Stomach (tissue), 9 donors: ENCODE results near the gene ERO1A. TPM values are rescaled to one million over a fixed set of nuclear protein-coding genes. Genes with fewer than 3 reads are reported as not detected.

Experiments
- DNase-seq, 2 donors: peaks; one replicate each; pipeline versions ENCODE4 v3.0.0 to v3.0.0-alpha.2; 2013 to 2019
- H3K27ac ChIP-seq, 5 donors: fragments of 200-600 bp in 4 of 5; sonication (generic) in 4 of 5; one replicate each; pipeline ENCODE4 v1.5.1; 2013 to 2019; ENCODE audit warnings: mild to moderate bottlenecking in 1 of 5, moderate library complexity in 1 of 5
- H3K27me3 ChIP-seq, 3 donors: fragments of 200-600 bp; sonication (generic); one replicate each; pipeline ENCODE4 v1.5.1; 2017 to 2019; ENCODE audit warnings: mixed run types in 1 of 3
- H3K36me3 ChIP-seq, 4 donors: fragments of 200-600 bp; sonication (generic); 1 replicate in 3 of 4; 2 replicates in 1 of 4; pipeline ENCODE4 v1.5.1; 2016 to 2019
- H3K4me1 ChIP-seq, 4 donors: fragments of 200-600 bp; sonication (generic); one replicate each; pipeline ENCODE4 v1.5.1; 2016 to 2019
- H3K4me3 ChIP-seq, 4 donors: fragments of 200-600 bp; sonication (generic) in 3 of 4; one replicate each; pipeline ENCODE4 v1.5.1; 2016 to 2019; ENCODE audit warnings: mild to moderate bottlenecking in 1 of 4
- H3K9me3 ChIP-seq, 4 donors: fragments of 200-600 bp; sonication (generic); one replicate each; pipeline ENCODE4 v1.5.1; 2016 to 2019
- EP300 ChIP-seq: sonication (generic); formaldehyde crosslinking; IDR thresholded peaks from one replicate; pipeline ENCODE4 v1.6.1; 2017; ENCODE audit warnings: antibody characterized with exemption
- POLR2A ChIP-seq, 4 donors: fragments of 450-650 bp; IDR thresholded peaks; one replicate each; pipeline ENCODE4 v1.6.1; 2016; ENCODE audit warnings: antibody characterized with exemption in 4 of 4, control low read depth in 2 of 4, mild to moderate bottlenecking in 1 of 4, moderate library complexity in 1 of 4
- POLR2AphosphoS5 ChIP-seq, 3 donors: sonication (generic); formaldehyde crosslinking; IDR thresholded peaks; one replicate each; pipeline ENCODE4 v1.6.1; 2016; ENCODE audit warnings: antibody characterized with exemption in 3 of 3
- WGBS, 5 donors: extraction: QIAGEN DNeasy Blood & Tissue Kit in 3 of 5; methylation state at CpG; one replicate each; pipeline versions ENCODE4 v1.1.5 to v1.1.7; 2013 to 2018; 5-methylcytosine and 5-hydroxymethylcytosine counted together
- intact Hi-C: fragments of 100-400 bp; cut with DNase I; formaldehyde crosslinking; loops from one replicate; pipeline ENCODE4 v1.15.1; 2023; ENCODE audit warnings: low total_unique reads
- polyA plus RNA-seq, 3 donors: library from polyadenylated mRNA; stranded (reverse); fragments of 200-250 nt; gene quantifications; one replicate each; pipeline ENCODE4 v1.2.3, GENCODE V29; 2013
- total RNA-seq, 5 donors: library from RNA; depleted of rRNA; stranded (reverse); fragments of >200 nt; gene quantifications; one replicate each; pipeline versions ENCODE4 v1.1.0 to v1.2.3, GENCODE V29; 2014 to 2016
- TF ChIP-seq, protein P1 (sequence below), 7 experiments: fragments of 450-650 bp in 4 of 7; fragments of 200-600 bp in 3 of 7; sonication (generic) in 3 of 7; IDR thresholded peaks; one replicate each; pipeline ENCODE4 v1.5.1; 2016 to 2019; ENCODE audit warnings: antibody characterized with exemption in 7 of 7, control low read depth in 2 of 7, mild to moderate bottlenecking in 1 of 7
- donor health status: healthy with polysubstance abuse.
- donor health status: Bipolar disorder and iron deficiency.
- donor health status: healthy.

ERO1A gene
- total and polyA plus RNA-seq, 8 donors: 6.9 to 105 (median 54.9) TPM

DNA sequence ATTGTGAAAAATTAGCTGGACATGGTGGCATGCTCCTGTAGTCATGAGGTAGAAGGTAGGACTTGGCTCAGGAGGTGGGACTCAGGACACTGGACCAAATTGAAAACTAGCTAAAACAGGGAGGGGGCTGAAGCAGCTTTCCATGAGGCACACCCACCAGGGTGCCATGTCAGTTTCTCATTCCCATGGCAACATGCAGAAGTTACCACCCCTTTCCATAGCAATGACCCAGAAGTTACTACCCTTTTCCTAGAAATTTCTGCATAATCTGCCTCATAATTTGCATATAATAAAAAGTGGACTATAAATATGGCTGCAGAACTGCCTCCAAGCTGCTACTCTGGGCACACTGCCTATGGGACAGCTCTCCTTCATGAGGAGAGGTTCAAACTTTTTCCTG, 38.5 kb downstream of the ERO1A start:
- TF ChIP-seq POLR2AphosphoS5 (IDR thresholded peaks at IDR 0.05) (no peak), POLR2A (IDR thresholded peaks at IDR 0.05) (no peak), EP300 (no peak)
- TF ChIP-seq, protein P1, sequence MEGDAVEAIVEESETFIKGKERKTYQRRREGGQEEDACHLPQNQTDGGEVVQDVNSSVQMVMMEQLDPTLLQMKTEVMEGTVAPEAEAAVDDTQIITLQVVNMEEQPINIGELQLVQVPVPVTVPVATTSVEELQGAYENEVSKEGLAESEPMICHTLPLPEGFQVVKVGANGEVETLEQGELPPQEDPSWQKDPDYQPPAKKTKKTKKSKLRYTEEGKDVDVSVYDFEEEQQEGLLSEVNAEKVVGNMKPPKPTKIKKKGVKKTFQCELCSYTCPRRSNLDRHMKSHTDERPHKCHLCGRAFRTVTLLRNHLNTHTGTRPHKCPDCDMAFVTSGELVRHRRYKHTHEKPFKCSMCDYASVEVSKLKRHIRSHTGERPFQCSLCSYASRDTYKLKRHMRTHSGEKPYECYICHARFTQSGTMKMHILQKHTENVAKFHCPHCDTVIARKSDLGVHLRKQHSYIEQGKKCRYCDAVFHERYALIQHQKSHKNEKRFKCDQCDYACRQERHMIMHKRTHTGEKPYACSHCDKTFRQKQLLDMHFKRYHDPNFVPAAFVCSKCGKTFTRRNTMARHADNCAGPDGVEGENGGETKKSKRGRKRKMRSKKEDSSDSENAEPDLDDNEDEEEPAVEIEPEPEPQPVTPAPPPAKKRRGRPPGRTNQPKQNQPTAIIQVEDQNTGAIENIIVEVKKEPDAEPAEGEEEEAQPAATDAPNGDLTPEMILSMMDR (IDR thresholded peaks at IDR 0.05): no peak
- no peaks in the 10 kb centered on the region for H3K4me1 ChIP-seq
- no peak overlapping the region for H3K27ac ChIP-seq
- H3K36me3 ChIP-seq: peaks cover 8 to 74% (median 55%) of the 10 kb centered on the region in 4 donors
- no peaks in the 10 kb centered on the region for H3K9me3 ChIP-seq
- intact Hi-C loops: no loop called here
- H3K4me3 ChIP-seq: no peak overlapping the region
- no peak for DNase-seq
- no peaks in the 10 kb centered on the region for H3K27me3 ChIP-seq

DNA sequence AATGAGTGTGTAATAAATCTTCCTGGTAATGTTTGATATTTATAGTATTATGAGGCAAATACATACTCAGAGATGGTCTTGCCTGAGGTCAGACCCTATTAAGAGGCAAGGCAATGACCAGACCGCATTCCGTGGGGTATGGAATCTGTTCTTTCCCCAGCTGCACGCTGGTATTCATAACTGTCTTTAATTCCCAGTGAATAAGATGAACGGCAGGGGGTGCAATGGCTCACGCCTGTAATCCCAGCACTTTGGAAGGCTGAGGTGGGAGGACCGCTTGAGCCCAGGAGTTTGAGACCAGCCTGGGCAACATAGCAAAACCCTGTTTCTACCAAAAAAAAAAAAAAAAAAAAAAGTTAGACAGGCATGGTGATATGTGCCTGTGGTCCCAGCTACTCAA, 44.6 kb downstream of the ERO1A start:
- WGBS, 5 donors: 82 to 93% (median 85%) methylated on average over 6 of the region's 6 CpGs
- Histone ChIP-seq H3K36me3 (peaks cover 14 to 82% (median 64%) of the 10 kb centered on the region in 4 donors), H3K4me1 (no peaks in the 10 kb centered on the region), H3K9me3 (no peaks in the 10 kb centered on the region), H3K27ac (no peak overlapping the region), H3K4me3 (no peak overlapping the region), H3K27me3 (no peaks in the 10 kb centered on the region)
- intact Hi-C loops: no loop called here
- peak in 1 of 2 donors; percentile 3 for DNase-seq
- TF ChIP-seq, protein P1 (IDR thresholded peaks at IDR 0.05): no peak
- TF ChIP-seq EP300: no peak
- no peak for TF ChIP-seq POLR2AphosphoS5 (IDR thresholded peaks at IDR 0.05)
- TF ChIP-seq POLR2A (IDR thresholded peaks at IDR 0.05): no peak

DNA sequence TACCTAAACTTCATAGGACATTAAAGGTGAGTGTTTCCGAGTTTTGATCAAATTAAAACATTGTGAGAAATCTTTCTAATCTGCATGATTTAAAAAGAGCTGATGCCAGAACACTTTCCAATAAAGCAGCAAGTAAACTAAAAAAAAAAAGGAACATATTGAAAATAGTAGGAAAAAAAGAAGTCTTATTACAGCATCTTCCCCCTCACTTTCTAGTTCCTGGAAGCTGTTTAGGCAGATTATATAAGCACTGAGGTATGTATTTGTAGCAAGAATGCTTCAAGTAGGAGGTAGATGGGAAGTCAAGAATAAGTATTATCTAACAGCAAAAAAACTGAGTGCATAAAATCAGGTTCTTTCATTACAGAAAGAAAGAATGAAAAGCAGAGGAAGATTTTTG, 45.8 kb downstream of the ERO1A start:
- H3K27ac ChIP-seq: no peak overlapping the region
- no peaks in the 10 kb centered on the region for H3K4me1 ChIP-seq
- no peak overlapping the region for H3K4me3 ChIP-seq
- TF ChIP-seq POLR2AphosphoS5 (IDR thresholded peaks at IDR 0.05): no peak
- H3K27me3 ChIP-seq: no peaks in the 10 kb centered on the region
- intact Hi-C loops: no loop called here
- no peaks in the 10 kb centered on the region for H3K9me3 ChIP-seq
- WGBS, 5 donors: 94 to 98% (median 95%) methylated on average over 1 of the region's 1 CpG
- peaks cover 23 to 86% (median 69%) of the 10 kb centered on the region in 4 donors for H3K36me3 ChIP-seq
- DNase-seq: no peak

DNA sequence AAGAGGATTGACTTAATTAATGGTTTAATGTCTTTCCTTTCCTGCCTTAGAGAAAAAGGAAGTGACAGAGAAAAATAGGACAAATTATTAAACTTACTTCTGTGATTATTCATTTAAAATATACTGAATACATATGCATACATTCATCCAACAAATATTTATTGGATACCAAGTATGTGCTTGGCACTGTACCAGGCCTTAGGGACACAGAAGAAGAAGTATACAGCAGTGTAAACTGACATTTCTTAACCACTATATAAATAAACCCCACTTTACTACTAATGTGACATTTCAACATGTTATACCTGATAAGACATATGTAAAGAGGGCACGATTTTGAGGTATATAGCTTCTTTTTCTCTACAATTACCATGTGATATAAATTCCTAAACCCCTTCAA, 53.6 kb downstream of the ERO1A start:
- intact Hi-C loops: no loop called here
- no peak for TF ChIP-seq EP300
- TF ChIP-seq POLR2A (IDR thresholded peaks at IDR 0.05): no peak
- TF ChIP-seq, protein P1 (IDR thresholded peaks at IDR 0.05): no peak
- no peak for TF ChIP-seq POLR2AphosphoS5 (IDR thresholded peaks at IDR 0.05)

DNA sequence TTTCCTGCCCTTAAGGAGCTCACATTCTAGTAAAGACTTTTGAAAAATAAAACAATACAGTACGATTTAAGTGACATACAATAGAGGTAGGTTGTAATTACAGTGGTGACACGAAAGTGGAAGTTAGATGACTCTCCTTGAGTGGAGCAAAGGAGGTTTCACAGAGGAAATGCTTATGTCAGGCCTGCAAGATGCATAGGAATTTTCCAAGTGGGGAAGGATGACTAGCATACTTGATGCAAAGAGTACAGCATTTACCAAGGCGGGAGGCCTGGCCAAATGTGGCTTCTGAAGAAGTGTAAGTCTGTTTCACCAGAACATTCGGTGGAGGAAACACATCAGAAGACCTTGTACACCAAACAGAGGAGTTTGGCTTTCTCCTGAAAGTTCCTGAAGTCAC, 55.2 kb downstream of the ERO1A start:
- peaks cover 0 to 9% (median 4%) of the 10 kb centered on the region in 4 donors for H3K9me3 ChIP-seq
- peaks cover 14 to 54% (median 51%) of the 10 kb centered on the region in 4 donors for H3K36me3 ChIP-seq
- WGBS, 5 donors: 96 to 99% (median 97%) methylated on average over 4 of the region's 4 CpGs
- intact Hi-C loops: no loop called here
- H3K27me3 ChIP-seq: no peaks in the 10 kb centered on the region
- TF ChIP-seq, protein P1 (IDR thresholded peaks at IDR 0.05): no peak
- TF ChIP-seq POLR2AphosphoS5 (IDR thresholded peaks at IDR 0.05): no peak
- no peak for TF ChIP-seq POLR2A (IDR thresholded peaks at IDR 0.05)
- TF ChIP-seq EP300: no peak
- no peak overlapping the region for H3K4me3 ChIP-seq
- DNase-seq: no peak
- H3K4me1 ChIP-seq: no peaks in the 10 kb centered on the region
- H3K27ac ChIP-seq: no peak overlapping the region

More for the DNA sequence above, 53.6 kb downstream of the ERO1A start:
- DNase-seq: no peak
- Histone ChIP-seq H3K4me1 (no peaks in the 10 kb centered on the region), H3K4me3 (no peak overlapping the region), H3K27ac (no peak overlapping the region), H3K9me3 (peaks cover 0 to 9% (median 4%) of the 10 kb centered on the region in 4 donors), H3K36me3 (peaks cover 27 to 70% (median 64%) of the 10 kb centered on the region in 4 donors), H3K27me3 (no peaks in the 10 kb centered on the region)
- 91 to 100% (median 96%) methylated on average over 1 of the region's 1 CpG for WGBS, 5 donors
